RWPE2 (cell line): ENCODE data around the gene SEC24C.
"Not testable (repeated sequence)": the region's sequence is repeated elsewhere in the genome, so short reads cannot be mapped to it uniquely, and the experiment has no call there.

ENCODE experiments used
- ATAC-seq: fragments of 200-7000 bp; cut with Tn5 transposase; 3 replicates; pipeline ENCODE4 v1.9.1; 2021; ENCODE audit warnings: low read depth
- DNase-seq: peaks from one replicate; pipeline ENCODE4 v3.0.0-alpha.2; 2020; ENCODE audit warnings: low spot score
- H3K27ac ChIP-seq: fragments of 450-650 bp; 2 replicates; pipeline ENCODE4 v1.5.1; 2017; ENCODE audit warnings: mild to moderate bottlenecking; ENCODE audit not compliant: poor library complexity, severe bottlenecking
- H3K27me3 ChIP-seq: fragments of 250-450 bp; sonication (Bioruptor Pico); 2 replicates; pipeline ENCODE4 v1.5.1; 2021; ENCODE audit warnings: mild to moderate bottlenecking, moderate library complexity; ENCODE audit not compliant: insufficient read depth, poor library complexity, severe bottlenecking
- H3K36me3 ChIP-seq: fragments of 250-450 bp; sonication (Bioruptor Pico); 2 replicates; pipeline ENCODE4 v1.5.1; 2020; ENCODE audit warnings: low read depth, mild to moderate bottlenecking, moderate library complexity
- H3K4me1 ChIP-seq: fragments of 250-450 bp; sonication (Bioruptor Pico); 2 replicates; pipeline ENCODE4 v1.5.1; 2021; ENCODE audit warnings: mild to moderate bottlenecking, moderate library complexity; ENCODE audit not compliant: insufficient read depth, poor library complexity, severe bottlenecking
- H3K4me3 ChIP-seq: fragments of 250-450 bp; sonication (Bioruptor Pico); 2 replicates; pipeline ENCODE4 v1.5.1; 2021; ENCODE audit warnings: mild to moderate bottlenecking, moderate library complexity; ENCODE audit not compliant: severe bottlenecking
- H3K9me3 ChIP-seq: fragments of 250-450 bp; sonication (Bioruptor Pico); 2 replicates; pipeline ENCODE4 v1.5.1; 2021; ENCODE audit warnings: mild to moderate bottlenecking, moderate library complexity; ENCODE audit not compliant: severe bottlenecking
- CTCF ChIP-seq: fragments of 450-650 bp; IDR thresholded peaks from one replicate; pipeline ENCODE4 v1.5.1; 2017; ENCODE audit warnings: mild to moderate bottlenecking, moderate library complexity; ENCODE audit not compliant: poor library complexity, severe bottlenecking

The SEC24C gene

GRCh38 chr10:73732931-73733623 is 11.1 kb upstream of the SEC24C start:
- Histone ChIP-seq H3K4me3 (no peak overlapping the region), H3K27me3 (no peaks in the 10 kb centered on the region), H3K36me3 (peaks cover 8% of the 10 kb centered on the region), H3K9me3 (no peaks in the 10 kb centered on the region), H3K4me1 (peaks cover 6% of the 10 kb centered on the region), H3K27ac (no peak overlapping the region)
- no peak for TF ChIP-seq CTCF
- DNase-seq, result no peak
- no peak for ATAC-seq

- H3K36me3 ChIP-seq, result peaks cover 3% of the 10 kb centered on the region
- no peak overlapping the region for H3K4me3 ChIP-seq
- H3K9me3 ChIP-seq, result no peaks in the 10 kb centered on the region
- no peak overlapping the region for H3K27ac ChIP-seq
- no peak for ATAC-seq
- no peak for TF ChIP-seq CTCF
- no peak for DNase-seq
- H3K4me1 ChIP-seq, result no peaks in the 10 kb centered on the region
- no peaks in the 10 kb centered on the region for H3K27me3 ChIP-seq
Observed at GRCh38 chr10:73734028-73734720, 10.0 kb upstream of the SEC24C start.

- no peaks in the 10 kb centered on the region for H3K4me1 ChIP-seq
- TF ChIP-seq CTCF, result no peak
- ATAC-seq, result no peak
- no peaks in the 10 kb centered on the region for H3K27me3 ChIP-seq
- no peak overlapping the region for H3K27ac ChIP-seq
- no peaks in the 10 kb centered on the region for H3K9me3 ChIP-seq
- H3K36me3 ChIP-seq, result peaks cover 3% of the 10 kb centered on the region
- no peak for DNase-seq
- H3K4me3 ChIP-seq, result no peak overlapping the region
Observed at GRCh38 chr10:73734796-73735305, 9.3 kb upstream of the SEC24C start.

GRCh38 chr10:73740501-73741254 is 3.5 kb upstream of the SEC24C start:
- ATAC-seq, H3K4me3 ChIP-seq, H3K27me3 ChIP-seq, H3K9me3 ChIP-seq, DNase-seq, H3K4me1 ChIP-seq: not testable (repeated sequence)
- H3K27ac ChIP-seq, result peak overlapping the region; percentile 86
- peaks cover 12% of the 10 kb centered on the region for H3K36me3 ChIP-seq

- ATAC-seq (no peak), DNase-seq (no peak)
- Histone ChIP-seq H3K9me3 (no peaks in the 10 kb centered on the region), H3K4me1 (peaks cover 9% of the 10 kb centered on the region), H3K4me3 (no peak overlapping the region), H3K27me3 (no peaks in the 10 kb centered on the region), H3K27ac (peak overlapping the region; percentile 86), H3K36me3 (peaks cover 22% of the 10 kb centered on the region)
- no peak for TF ChIP-seq CTCF
Observed at GRCh38 chr10:73742454-73742734, 1.8 kb upstream of the SEC24C start.
